SK-N-SH (cell line): ENCODE results near the gene LRP4. TPM values are rescaled to one million over a fixed set of nuclear protein-coding genes. Genes with fewer than 3 reads are reported as not detected.

Experiments
- CTCF ChIA-PET: fragments of 300-600, 350-600 bp; formaldehyde crosslinking; extraction: SDS; loops from one replicate; lab custom pipeline; 2021; lab: Yijun Ruan, JAX
- POLR2A ChIA-PET: fragments of 350-600 bp; sonication (Branson Sonifier 250); formaldehyde crosslinking; extraction: SDS; loops from one replicate; lab custom pipeline; 2020; ENCODE audit warnings: antibody characterized with exemption, inconsistent platforms; lab: Yijun Ruan, JAX
- DNase-seq: peaks from one replicate; pipeline ENCODE4 v3.0.0; 2012
- H2AFZ ChIP-seq: fragments of 200-600 bp; sonication (generic); 2 replicates; pipeline ENCODE4 v1.8.1; 2016; ENCODE audit warnings: antibody characterized with exemption, mild to moderate bottlenecking, low read depth
- H3F3A ChIP-seq: fragments of 200-600 bp; sonication (generic); replicated peaks from 2 replicates; pipeline ENCODE3; 2016; ENCODE audit warnings: antibody characterized with exemption, mild to moderate bottlenecking; ENCODE audit not compliant: insufficient read depth
- H3K27ac ChIP-seq, 2 experiments: fragments of 200-500 bp in 1 of 2; fragments of 200-600 bp in 1 of 2; sonication (Bioruptor generic) in 1 of 2; sonication (generic), shearing (Covaris generic) in 1 of 2; 2 replicates each; pipeline versions ENCODE4 v1.5.1 to v1.6.1; 2014 to 2016; ENCODE audit warnings: low read depth in 2 of 2, inconsistent platforms in 1 of 2, low read length in 1 of 2, mild to moderate bottlenecking in 1 of 2, mixed read lengths in 1 of 2
- H3K27me3 ChIP-seq: fragments of 200-600 bp; sonication (generic), shearing (Covaris generic); 2 replicates; pipeline ENCODE4 v1.6.1; 2016; ENCODE audit warnings: mixed run types; ENCODE audit not compliant: insufficient read depth
- H3K36me3 ChIP-seq, 2 experiments: fragments of 200-500 bp in 1 of 2; fragments of 200-600 bp in 1 of 2; sonication (Bioruptor generic) in 1 of 2; sonication (generic) in 1 of 2; replicated peaks in 1 of 2; 2 replicates each; pipeline versions ENCODE3 to v1.5.1; 2014 to 2016; ENCODE audit warnings: low read length in 1 of 2, mild to moderate bottlenecking in 1 of 2; ENCODE audit not compliant: insufficient read depth in 2 of 2, control insufficient read depth in 1 of 2
- H3K4me1 ChIP-seq, 2 experiments: fragments of 200-500 bp in 1 of 2; fragments of 200-600 bp in 1 of 2; sonication (Bioruptor generic) in 1 of 2; sonication (generic), shearing (Covaris generic) in 1 of 2; 2 replicates each; pipeline versions ENCODE4 v1.5.1 to v1.6.1; 2014 to 2016; ENCODE audit warnings: low read depth in 1 of 2, low read length in 1 of 2, mixed run types in 1 of 2; ENCODE audit not compliant: insufficient read depth in 2 of 2, control insufficient read depth in 1 of 2
- H3K4me2 ChIP-seq: fragments of 200-600 bp; sonication (generic), shearing (Covaris generic); 2 replicates; pipeline ENCODE4 v1.6.1; 2017; ENCODE audit warnings: mixed run types
- H3K4me3 ChIP-seq, 2 experiments: fragments of 200-500 bp in 1 of 2; fragments of 200-600 bp in 1 of 2; sonication (Bioruptor generic) in 1 of 2; sonication (generic), shearing (Covaris generic) in 1 of 2; 2 replicates each; pipeline versions ENCODE4 v1.5.1 to v1.8.1; 2014 to 2016; ENCODE audit warnings: low read depth in 2 of 2, inconsistent platforms in 1 of 2, low read length in 1 of 2, mild to moderate bottlenecking in 1 of 2, mixed read lengths in 1 of 2, moderate library complexity in 1 of 2
- H3K79me2 ChIP-seq: fragments of 200-600 bp; sonication (generic); 2 replicates; pipeline ENCODE4 v1.8.1; 2017; ENCODE audit warnings: mild to moderate bottlenecking; ENCODE audit not compliant: insufficient read depth
- H3K9ac ChIP-seq: fragments of 200-600 bp; sonication (generic); 2 replicates; pipeline ENCODE4 v1.6.1; 2017; ENCODE audit warnings: mixed run types
- H3K9me2 ChIP-seq: fragments of 200-600 bp; sonication (generic); 2 replicates; pipeline ENCODE4 v1.6.1; 2017; ENCODE audit warnings: mixed run types
- H3K9me3 ChIP-seq: fragments of 200-600 bp; sonication (generic); 2 replicates; pipeline ENCODE4 v1.6.1; 2017; ENCODE audit warnings: mixed run types, mild to moderate bottlenecking, moderate library complexity
- H4K20me1 ChIP-seq: fragments of 200-600 bp; sonication (generic); 2 replicates; pipeline ENCODE4 v1.6.1; 2017; ENCODE audit warnings: mild to moderate bottlenecking, mixed run types; ENCODE audit not compliant: insufficient read depth
- CHD2 ChIP-seq: fragments of 150-350 bp; IDR thresholded peaks from 2 replicates; pipeline ENCODE4 v1.6.1; 2018; ENCODE audit warnings: low read length; ENCODE audit not compliant: partially characterized antibody
- ELF1 ChIP-seq: IDR thresholded peaks from 2 replicates; pipeline ENCODE4 v1.4.0; 2012
- EP300 ChIP-seq, 2 experiments: IDR thresholded peaks; 2 replicates each; pipeline versions ENCODE4 v1.4.0 to v1.6.1; 2012; ENCODE audit warnings: borderline replicate concordance in 1 of 2, low read depth in 1 of 2, low read length in 1 of 2
- GABPA ChIP-seq: IDR thresholded peaks from 2 replicates; pipeline ENCODE4 v1.4.0; 2012; ENCODE audit warnings: low read depth, mild to moderate bottlenecking
- GATA2 ChIP-seq: sonication (generic); formaldehyde crosslinking; IDR thresholded peaks from 2 replicates; pipeline ENCODE4 v1.5.0; 2020; ENCODE audit warnings: mild to moderate bottlenecking, missing genetic modification reagents
- POLR2AphosphoS5 ChIP-seq: IDR thresholded peaks from 2 replicates; pipeline ENCODE4 v1.6.1; 2012; ENCODE audit warnings: low read depth, low read length
- RCOR1 ChIP-seq: fragments of 150-350 bp; IDR thresholded peaks from 2 replicates; pipeline ENCODE4 v1.6.1; 2017; ENCODE audit warnings: antibody characterized with exemption, low read length
- REST ChIP-seq: IDR thresholded peaks from 2 replicates; pipeline ENCODE4 v1.6.1; 2012; ENCODE audit warnings: mild to moderate bottlenecking, low read depth, low read length, moderate library complexity
- RFX5 ChIP-seq: IDR thresholded peaks from 2 replicates; pipeline ENCODE4 v1.6.1; 2012; ENCODE audit warnings: mild to moderate bottlenecking, improper control_type of control experiment, low read length
- SIN3A ChIP-seq: IDR thresholded peaks from 2 replicates; pipeline ENCODE4 v1.6.1; 2012; ENCODE audit warnings: low read depth, mild to moderate bottlenecking, low read length, moderate library complexity, borderline replicate concordance
- TEAD4 ChIP-seq: IDR thresholded peaks from 2 replicates; pipeline ENCODE4 v1.4.0; 2012; ENCODE audit warnings: mild to moderate bottlenecking, borderline replicate concordance; ENCODE audit not compliant: insufficient read depth
- USF1 ChIP-seq: IDR thresholded peaks from 2 replicates; pipeline ENCODE4 v1.4.0; 2012; ENCODE audit warnings: low read depth, borderline replicate concordance
- USF2 ChIP-seq: fragments of 150-350 bp; IDR thresholded peaks from 2 replicates; pipeline ENCODE4 v1.6.1; 2017; ENCODE audit warnings: antibody characterized with exemption, low read length, low read depth, borderline replicate concordance
- YY1 ChIP-seq: IDR thresholded peaks from 2 replicates; pipeline ENCODE4 v1.4.0; 2012; ENCODE audit warnings: low read depth, mild to moderate bottlenecking
- ZBTB33 ChIP-seq: IDR thresholded peaks from 2 replicates; pipeline ENCODE4 v1.4.0; 2012; ENCODE audit warnings: low read depth, borderline replicate concordance
- WGBS: methylation state at CpG from one replicate; pipeline ENCODE4 v1.1.6; 2017; ENCODE audit warnings: low lambda C conversion rate; 5-methylcytosine and 5-hydroxymethylcytosine counted together
- polyA plus RNA-seq, 3 experiments: library from polyadenylated mRNA; depleted of rRNA; stranded (reverse); fragments of >200 nt; gene quantifications; 2 replicates each; pipeline ENCODE4 v1.2.3, GENCODE V29; 2012

The LRP4 gene
- polyA plus RNA-seq, 1 of the 3 experiments (the other 2 are of a cell fraction): 10.9 TPM

GRCh38 chr11:46840116-46840515, 78.2 kb downstream of the LRP4 start:
- no peak for DNase-seq
- ChIA-PET CTCF (interaction anchor here (0.7 kb wide), 1 partner anchor 14 kb away, joined by 3 read pairs; no protein-coding TSS in a partner anchor), POLR2A (no interaction called here)
- peaks cover 74% of the 10 kb centered on the region for H4K20me1 ChIP-seq
- no peaks in the 10 kb centered on the region for H3K9me2 ChIP-seq
- no peak overlapping the region for H3K4me3 ChIP-seq
- no peak overlapping the region for H3K9ac ChIP-seq
- H3K4me1 ChIP-seq: peaks cover 0 to 15% of the 10 kb centered on the region in 2 experiments; a peak in 2 of 4 replicates
- peaks cover 100% of the 10 kb centered on the region for H3K79me2 ChIP-seq
- no peaks in the 10 kb centered on the region for H3K27me3 ChIP-seq
- TF ChIP-seq CHD2: no peak
- no peak for TF ChIP-seq YY1
- no peak overlapping the region for H3K4me2 ChIP-seq
- peaks cover 0 to 17% of the 10 kb centered on the region in 2 experiments for H3K36me3 ChIP-seq
- no peaks in the 10 kb centered on the region for H3K9me3 ChIP-seq
- peaks cover 2% of the 10 kb centered on the region for H3F3A ChIP-seq
- H2AFZ ChIP-seq: no peak overlapping the region
- H3K27ac ChIP-seq: no peak overlapping the region

GRCh38 chr11:46838501-46838900, 79.8 kb downstream of the LRP4 start:
- no peaks in the 10 kb centered on the region for H3K9me2 ChIP-seq
- peaks cover 100% of the 10 kb centered on the region for H3K79me2 ChIP-seq
- H3K27me3 ChIP-seq: no peaks in the 10 kb centered on the region
- H3K4me1 ChIP-seq: peaks cover 0 to 8% of the 10 kb centered on the region in 2 experiments; a peak in 1 of 4 replicates
- no peaks in the 10 kb centered on the region for H3F3A ChIP-seq
- POLR2A ChIA-PET: no interaction called here
- H3K4me2 ChIP-seq: no peak overlapping the region
- no peak for DNase-seq
- 98% methylated on average over 6 of the region's 6 CpGs for WGBS
- TF ChIP-seq GATA2 (CRISPR knock-in tag) (no peak), USF1 (no peak), TEAD4 (no peak), EP300 (IDR thresholded peaks at IDR 0.05; ENCODE audit: borderline replicate concordance in 1 of 2, low read depth in 1 of 2, low read length in 1 of 2) (no peak), SIN3A (no peak), USF2 (no peak), ZBTB33 (no peak), ELF1 (no peak), RCOR1 (no peak), RFX5 (no peak), GABPA (no peak), POLR2AphosphoS5 (no peak), REST (no peak)
- no peaks in the 10 kb centered on the region for H3K9me3 ChIP-seq
- H3K36me3 ChIP-seq: peaks cover 0 to 17% of the 10 kb centered on the region in 2 experiments
- no peak overlapping the region for H3K27ac ChIP-seq
- H2AFZ ChIP-seq: no peak overlapping the region
- H3K4me3 ChIP-seq: no peak overlapping the region
- H4K20me1 ChIP-seq: peaks cover 71% of the 10 kb centered on the region
- CTCF ChIA-PET: interaction anchor here (0.8 kb wide), 1 partner anchor 39 kb away, joined by 3 read pairs; no protein-coding TSS in a partner anchor
- H3K9ac ChIP-seq: no peak overlapping the region
